A673 (cell line): ENCODE data around the gene ARL6IP1. TPM values are rescaled to one million over a fixed set of nuclear protein-coding genes. Genes with fewer than 3 reads are reported as not detected.

Experiments used
- Bru-seq: library from RNA; stranded (reverse); fragments of 400-500 nt; gene quantifications from one replicate; lab custom pipeline; 2021; lab: Mats Ljungman, UMichigan
- BruChase-seq, 2 experiments: library from RNA; stranded (reverse); fragments of 400-500 nt; gene quantifications; one replicate each; lab custom pipeline; 2021; lab: Mats Ljungman, UMichigan
- BruUV-seq: library from RNA; stranded (reverse); fragments of 400-500 nt; replicated peaks from 2 replicates; lab custom pipeline; 2021; lab: Mats Ljungman, UMichigan
- CTCF ChIA-PET: fragments of 300-600 bp; sonication (Branson Sonifier 250); formaldehyde crosslinking; loops from one replicate; lab custom pipeline; 2022; ENCODE audit warnings: antibody characterized with exemption; lab: Charles Lee
- POLR2A ChIA-PET: fragments of 300-600 bp; sonication (Branson Sonifier 250); formaldehyde crosslinking; loops from one replicate; lab custom pipeline; 2022; ENCODE audit warnings: antibody characterized with exemption; ENCODE audit not compliant: low non-redundant PET; lab: Charles Lee
- DNase-seq: peaks from one replicate; pipeline ENCODE4 v3.0.0-alpha.2; 2015; ENCODE audit warnings: low spot score
- H3K27ac ChIP-seq: fragments of 200-600 bp; sonication (generic); 2 replicates; pipeline ENCODE4 v1.5.1; 2016; ENCODE audit warnings: mixed run types, low read depth, mild to moderate bottlenecking, mixed read lengths, antibody characterized with exemption, low read length; ENCODE audit not compliant: poor library complexity, severe bottlenecking
- H3K27me3 ChIP-seq: fragments of 200-600 bp; sonication (generic); replicated peaks from 2 replicates; pipeline ENCODE4 v1.6.1; 2017; ENCODE audit warnings: mixed run types, low read depth, mild to moderate bottlenecking, mixed read lengths, antibody characterized with exemption, low read length; ENCODE audit not compliant: insufficient read depth, poor library complexity
- H3K36me3 ChIP-seq: fragments of 200-600 bp; sonication (generic); 2 replicates; pipeline ENCODE4 v1.6.1; 2016; ENCODE audit warnings: mixed run types, mild to moderate bottlenecking, mixed read lengths, antibody characterized with exemption, low read length; ENCODE audit not compliant: insufficient read depth, poor library complexity, severe bottlenecking
- H3K4me1 ChIP-seq: fragments of 200-600 bp; sonication (generic); 2 replicates; pipeline ENCODE4 v1.6.1; 2017; ENCODE audit warnings: mixed run types, mild to moderate bottlenecking, mixed read lengths, antibody characterized with exemption, low read length; ENCODE audit not compliant: insufficient read depth, poor library complexity, severe bottlenecking
- H3K4me3 ChIP-seq: fragments of 200-600 bp; sonication (generic); 2 replicates; pipeline ENCODE4 v1.5.1; 2016; ENCODE audit warnings: low read depth, mixed run types, mild to moderate bottlenecking, mixed read lengths, low read length; ENCODE audit not compliant: poor library complexity, severe bottlenecking
- H3K9me3 ChIP-seq: fragments of 200-600 bp; sonication (generic); 2 replicates; pipeline ENCODE4 v1.6.1; 2016; ENCODE audit warnings: mixed run types, low read depth, mild to moderate bottlenecking, mixed read lengths, antibody characterized with exemption, low read length; ENCODE audit not compliant: poor library complexity, severe bottlenecking
- CTCF ChIP-seq: fragments of 300-800, 200-600 bp; sonication (generic); conservative IDR thresholded peaks from 2 replicates; pipeline ENCODE4 v1.5.1; 2017; ENCODE audit warnings: low read depth, mild to moderate bottlenecking, antibody characterized with exemption, low read length, moderate library complexity, mixed read lengths
- EZH2 ChIP-seq: fragments of 200-600 bp; sonication (generic); IDR thresholded peaks from 2 replicates; pipeline ENCODE4 v1.6.1; 2017; ENCODE audit warnings: borderline replicate concordance, low read depth, mild to moderate bottlenecking, mixed read lengths, antibody characterized with exemption, low read length; ENCODE audit not compliant: poor library complexity, severe bottlenecking
- intact Hi-C: fragments of 100-400 bp; cut with micrococcal nuclease; formaldehyde crosslinking; loops from one replicate; pipeline ENCODE4 v1.10.0; 2022; ENCODE audit not compliant: unreplicated experiment
- long read RNA-seq: library from polyadenylated mRNA; stranded (forward); transcript quantifications from one replicate; pipeline ENCODE4 v2.0.0, GENCODE V29; 2022
- total RNA-seq: library from RNA; stranded (reverse); gene quantifications from 2 replicates; pipeline ENCODE4 v1.2.3, GENCODE V29; 2021

ARL6IP1 gene
- 179 and 223 TPM in 2 replicates for total RNA-seq
- Bru-seq, nascent RNA, result percentile 98 among the genes with signal in this experiment
- BruChase-seq, experiment 1, labeled RNA remaining after a 2-hour chase, result percentile 100 among the genes with signal in this experiment
- BruChase-seq, experiment 2, labeled RNA remaining after a 6-hour chase, result percentile 100 among the genes with signal in this experiment
- long read RNA-seq, transcript ARL6IP1-201 (6 exons, 2,409 nt), result major isoform, 910 of 944 reads
- long read RNA-seq, partial matches to known transcripts, result 12 of 944 reads
- long read RNA-seq, other reads (novel, unspliced or antisense), result 16 of 944 reads

GRCh38 chr16:18801145-18801972, at the start of gene ARL6IP1:
Gene ARL6IP1, minus strand, starts transcription at chr16:18801549. Its CDS starts 83 bp downstream, at chr16:18801466.
- no peaks in the 10 kb centered on the region for H3K27me3 ChIP-seq
- ChIA-PET POLR2A (interaction anchor here (0.5 to 1.6 kb wide), 5 partner anchors 11 to 329 kb away, joined by 3 to 29 read pairs (median 3); partner anchors contain the start of gene RPS15A), CTCF (interaction anchor here (0.6 to 0.8 kb wide), 4 partner anchors 11 to 369 kb away, joined by 3 read pairs; partner anchors contain the start of gene RPS15A)
- H3K9me3 ChIP-seq, result no peaks in the 10 kb centered on the region
- TF ChIP-seq EZH2 (no peak), CTCF (peak; percentile 94)
- peaks cover 51% of the 10 kb centered on the region for H3K4me1 ChIP-seq
- intact Hi-C loops, result loop anchor here (10.0 kb wide), 1 partner anchor 273 kb away; no protein-coding TSS in a partner anchor
- DNase-seq, result peak; percentile 99
- H3K27ac ChIP-seq, result peak within 1 kb of the TSS; percentile 95
- H3K36me3 ChIP-seq, result peaks cover 30% of the 10 kb centered on the region
- BruUV-seq, result no TSS peak
- peak within 1 kb of the TSS; percentile 94 for H3K4me3 ChIP-seq

GRCh38 chr16:18846416-18846815, 45.1 kb upstream of the ARL6IP1 start:
- intact Hi-C loops, result no loop called here
- H3K4me3 ChIP-seq, result no peak overlapping the region
- TF ChIP-seq EZH2 (no peak), CTCF (no peak)
- peaks cover 75% of the 10 kb centered on the region for H3K36me3 ChIP-seq
- H3K9me3 ChIP-seq, result no peaks in the 10 kb centered on the region
- no peaks in the 10 kb centered on the region for H3K4me1 ChIP-seq
- no TSS peak for BruUV-seq
- POLR2A ChIA-PET, result interaction anchor here (0.6 kb wide), 1 partner anchor 32 kb away, joined by 3 read pairs; no protein-coding TSS in a partner anchor
- H3K27me3 ChIP-seq, result no peaks in the 10 kb centered on the region
- CTCF ChIA-PET, result no interaction called here
- no peak overlapping the region for H3K27ac ChIP-seq
- no peak for DNase-seq

GRCh38 chr16:18842565-18842964, 41.2 kb upstream of the ARL6IP1 start:
- BruUV-seq, result no TSS peak
- DNase-seq, result no peak
- no peaks in the 10 kb centered on the region for H3K4me1 ChIP-seq
- H3K4me3 ChIP-seq, result no peak overlapping the region
- no peaks in the 10 kb centered on the region for H3K9me3 ChIP-seq
- H3K27ac ChIP-seq, result no peak overlapping the region
- H3K27me3 ChIP-seq, result no peaks in the 10 kb centered on the region
- TF ChIP-seq CTCF (no peak), EZH2 (no peak)
- peaks cover 77% of the 10 kb centered on the region for H3K36me3 ChIP-seq
- ChIA-PET CTCF (no interaction called here), POLR2A (no interaction called here)
- intact Hi-C loops, result no loop called here
